ENCODE data around the gene FKBP1B. TPM values are rescaled to one million over a fixed set of nuclear protein-coding genes. Genes with fewer than 3 reads are reported as not detected.

The FKBP1B gene
- polyA plus RNA-seq, 1 donor, result 8.2 TPM

DNA sequence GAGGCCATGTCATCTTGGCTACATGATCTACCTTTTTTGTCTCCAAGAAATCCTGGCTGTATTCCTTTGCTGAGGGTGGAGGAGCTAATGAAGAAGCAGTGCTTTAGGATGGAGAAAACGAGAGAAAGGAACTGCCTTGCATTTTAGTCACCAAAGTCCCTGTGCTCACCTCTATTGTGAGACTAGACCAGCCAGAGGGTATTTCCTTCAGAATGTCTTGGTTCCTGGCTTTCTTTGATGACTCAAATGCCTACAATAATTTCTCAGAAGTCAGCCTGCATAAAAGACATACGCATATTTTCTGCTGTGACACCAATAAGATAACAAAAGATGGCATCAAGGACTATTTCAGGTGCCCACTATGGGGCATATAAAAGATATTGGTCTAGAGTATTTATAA, 15.8 kb downstream of the FKBP1B start:
- WGBS (ENCODE audit: insufficient coverage, low lambda C conversion rate), result 90% methylated on average over 2 of the region's 2 CpGs
- Histone ChIP-seq H3K27ac (ENCODE audit: low read length) (no peak overlapping the region), H3K36me3 (ENCODE audit: control insufficient read depth, insufficient read depth, low read length) (peaks cover 30% of the 10 kb centered on the region), H3K9me3 (ENCODE audit: control insufficient read depth, low read depth, low read length) (no peaks in the 10 kb centered on the region), H3K4me1 (ENCODE audit: control insufficient read depth, insufficient read depth, low read length) (no peaks in the 10 kb centered on the region), H3K27me3 (ENCODE audit: control insufficient read depth, insufficient read depth, low read length) (no peaks in the 10 kb centered on the region), H3K4me3 (ENCODE audit: low read length) (no peak overlapping the region)
- DNase-seq, result no peak

DNA sequence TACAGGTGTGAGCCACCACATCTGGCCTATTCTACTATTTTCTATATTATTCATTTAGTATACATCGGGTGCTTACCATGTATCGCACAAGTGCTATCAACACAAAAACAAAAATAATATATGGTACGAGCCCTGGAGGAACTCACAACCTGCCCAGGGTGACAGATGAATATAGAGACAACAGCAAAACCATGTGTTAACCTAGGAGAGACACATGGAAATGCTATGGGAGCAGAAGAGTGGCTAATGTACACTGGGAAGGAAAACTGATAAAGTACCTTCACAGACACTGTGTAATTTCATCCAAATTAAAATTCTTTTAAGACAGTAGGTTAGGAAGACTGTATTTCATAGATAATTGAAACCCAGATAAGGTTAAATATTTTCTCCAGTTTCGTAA, 22.7 kb downstream of the FKBP1B start:
- no peak for DNase-seq
- Histone ChIP-seq H3K27ac (ENCODE audit: low read length) (no peak overlapping the region), H3K36me3 (ENCODE audit: control insufficient read depth, insufficient read depth, low read length) (peaks cover 43% of the 10 kb centered on the region), H3K9me3 (ENCODE audit: control insufficient read depth, low read depth, low read length) (no peaks in the 10 kb centered on the region), H3K4me3 (ENCODE audit: low read length) (no peak overlapping the region), H3K27me3 (ENCODE audit: control insufficient read depth, insufficient read depth, low read length) (no peaks in the 10 kb centered on the region), H3K4me1 (ENCODE audit: control insufficient read depth, insufficient read depth, low read length) (peaks cover 5% of the 10 kb centered on the region)
- 80% methylated on average over 1 of the region's 4 CpGs for WGBS (ENCODE audit: insufficient coverage, low lambda C conversion rate)

DNA sequence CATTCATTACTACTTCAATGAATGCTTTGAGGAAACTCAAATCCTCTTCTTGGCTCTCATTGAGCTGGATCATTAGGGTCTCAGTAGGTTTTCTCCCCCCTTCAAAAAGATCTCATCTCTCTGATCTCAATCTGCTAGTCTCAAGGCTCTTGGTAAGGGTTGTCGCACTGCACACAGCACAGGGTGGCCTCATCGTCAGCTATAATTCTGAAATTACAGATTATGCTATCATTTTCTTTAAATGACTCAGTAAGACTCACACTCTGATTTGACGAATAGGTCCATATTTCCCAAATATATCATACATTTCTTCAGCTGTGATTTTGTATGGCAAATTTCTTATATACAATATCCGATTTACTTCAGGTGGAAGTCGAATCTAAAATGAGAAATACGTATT, 24.3 kb downstream of the FKBP1B start:
- no peaks in the 10 kb centered on the region for H3K9me3 ChIP-seq (ENCODE audit: control insufficient read depth, low read depth, low read length)
- no peaks in the 10 kb centered on the region for H3K27me3 ChIP-seq (ENCODE audit: control insufficient read depth, insufficient read depth, low read length)
- H3K4me1 ChIP-seq (ENCODE audit: control insufficient read depth, insufficient read depth, low read length), result peaks cover 16% of the 10 kb centered on the region
- DNase-seq, result no peak
- no CpG with 5 or more reads among the region's 6 CpGs for WGBS (ENCODE audit: insufficient coverage, low lambda C conversion rate)
- H3K36me3 ChIP-seq (ENCODE audit: control insufficient read depth, insufficient read depth, low read length), result peaks cover 34% of the 10 kb centered on the region
- H3K4me3 ChIP-seq (ENCODE audit: low read length), result no peak overlapping the region
- H3K27ac ChIP-seq (ENCODE audit: low read length), result no peak overlapping the region

DNA sequence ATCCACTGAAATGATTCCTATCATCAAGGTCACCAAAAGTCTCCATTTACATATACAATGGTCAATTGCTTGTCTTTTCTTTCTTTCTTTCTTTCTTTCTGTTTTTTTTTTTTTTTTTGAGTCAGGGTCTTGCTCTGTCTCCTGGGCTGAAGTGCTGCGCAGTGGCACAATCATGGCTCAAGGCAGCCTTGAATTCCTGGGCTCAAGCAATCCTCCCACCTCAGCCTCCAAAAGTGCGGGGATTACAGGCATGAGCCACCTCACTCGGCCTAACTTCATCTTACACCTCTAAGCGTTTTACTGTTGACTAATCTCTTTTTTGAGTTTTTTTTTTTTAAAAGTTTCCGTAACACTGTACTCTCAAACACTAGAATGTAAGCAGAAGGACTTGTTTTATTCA, 25.7 kb downstream of the FKBP1B start:
- peaks cover 16% of the 10 kb centered on the region for H3K4me1 ChIP-seq (ENCODE audit: control insufficient read depth, insufficient read depth, low read length)
- DNase-seq, result no peak

DNA sequence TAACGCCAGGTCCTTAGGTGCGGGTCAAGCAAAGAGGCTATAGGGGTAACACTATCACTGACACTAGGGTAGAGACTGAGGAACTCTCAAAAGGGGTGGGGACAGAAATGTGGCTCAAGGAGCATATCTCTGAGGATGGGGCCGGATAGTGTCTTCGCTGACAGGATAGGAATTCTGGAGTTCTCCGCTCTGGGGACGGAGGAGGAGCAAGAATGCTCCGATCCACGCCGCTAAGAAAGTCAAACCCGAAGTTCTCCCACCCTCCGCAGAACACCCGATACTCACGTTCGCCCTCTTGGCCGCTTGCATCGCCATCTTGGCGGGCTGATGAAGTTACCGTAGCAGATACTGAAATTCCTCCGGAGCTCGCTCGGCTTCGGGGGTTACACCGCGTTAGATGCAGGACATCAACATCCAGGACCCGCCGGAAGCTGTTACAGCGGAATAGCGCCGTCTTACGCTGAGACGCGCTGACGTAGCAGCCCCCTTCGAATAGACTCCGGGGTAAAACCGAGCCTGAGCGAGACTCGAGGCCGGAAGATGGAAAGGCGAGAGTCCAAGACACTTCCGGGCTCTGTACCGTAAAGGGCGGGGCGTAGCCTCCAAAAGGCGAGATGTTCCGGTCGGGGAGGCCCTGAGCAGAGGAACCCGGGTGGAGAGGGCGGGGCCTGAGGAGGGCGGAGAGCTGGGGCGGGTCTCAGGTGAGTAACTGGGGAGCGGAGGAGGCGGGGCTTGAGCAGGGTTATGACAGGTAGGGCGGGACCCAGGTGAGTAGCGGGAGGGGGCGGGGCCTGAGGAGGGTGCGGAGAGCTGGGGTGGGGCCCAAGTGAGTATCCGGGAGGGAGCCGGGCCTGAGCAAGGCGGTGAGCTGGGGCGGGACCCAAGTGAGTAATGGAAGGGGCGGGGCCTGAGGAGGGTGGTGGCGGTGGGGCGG, 26.6 kb downstream of the FKBP1B start, which contains the start of gene SF3B6:
Gene SF3B6 (minus strand): TSS at position 412 of the 934 bp plus-strand sequence. CDS start 97 bp downstream, at position 315.
- peaks cover 32% of the 10 kb centered on the region for H3K36me3 ChIP-seq (ENCODE audit: control insufficient read depth, insufficient read depth, low read length)
- peak within 1 kb of the TSS; percentile 90 for H3K4me3 ChIP-seq (ENCODE audit: low read length)
- peak within 1 kb of the TSS; percentile 100 for H3K27ac ChIP-seq (ENCODE audit: low read length)
- H3K4me1 ChIP-seq (ENCODE audit: control insufficient read depth, insufficient read depth, low read length), result peaks cover 16% of the 10 kb centered on the region
- no peaks in the 10 kb centered on the region for H3K9me3 ChIP-seq (ENCODE audit: control insufficient read depth, low read depth, low read length)
- DNase-seq, result peak; percentile 100
- 0% methylated on average over 1 of the region's 64 CpGs for WGBS (ENCODE audit: insufficient coverage, low lambda C conversion rate)
- no peaks in the 10 kb centered on the region for H3K27me3 ChIP-seq (ENCODE audit: control insufficient read depth, insufficient read depth, low read length)

More for the DNA sequence above, 25.7 kb downstream of the FKBP1B start:
- Histone ChIP-seq H3K27me3 (ENCODE audit: control insufficient read depth, insufficient read depth, low read length) (no peaks in the 10 kb centered on the region), H3K4me3 (ENCODE audit: low read length) (peak overlapping the region; percentile 90), H3K9me3 (ENCODE audit: control insufficient read depth, low read depth, low read length) (no peaks in the 10 kb centered on the region), H3K36me3 (ENCODE audit: control insufficient read depth, insufficient read depth, low read length) (peaks cover 29% of the 10 kb centered on the region), H3K27ac (ENCODE audit: low read length) (peak overlapping the region; percentile 100)
- WGBS (ENCODE audit: insufficient coverage, low lambda C conversion rate), result 48% methylated on average over 4 of the region's 5 CpGs

DNA sequence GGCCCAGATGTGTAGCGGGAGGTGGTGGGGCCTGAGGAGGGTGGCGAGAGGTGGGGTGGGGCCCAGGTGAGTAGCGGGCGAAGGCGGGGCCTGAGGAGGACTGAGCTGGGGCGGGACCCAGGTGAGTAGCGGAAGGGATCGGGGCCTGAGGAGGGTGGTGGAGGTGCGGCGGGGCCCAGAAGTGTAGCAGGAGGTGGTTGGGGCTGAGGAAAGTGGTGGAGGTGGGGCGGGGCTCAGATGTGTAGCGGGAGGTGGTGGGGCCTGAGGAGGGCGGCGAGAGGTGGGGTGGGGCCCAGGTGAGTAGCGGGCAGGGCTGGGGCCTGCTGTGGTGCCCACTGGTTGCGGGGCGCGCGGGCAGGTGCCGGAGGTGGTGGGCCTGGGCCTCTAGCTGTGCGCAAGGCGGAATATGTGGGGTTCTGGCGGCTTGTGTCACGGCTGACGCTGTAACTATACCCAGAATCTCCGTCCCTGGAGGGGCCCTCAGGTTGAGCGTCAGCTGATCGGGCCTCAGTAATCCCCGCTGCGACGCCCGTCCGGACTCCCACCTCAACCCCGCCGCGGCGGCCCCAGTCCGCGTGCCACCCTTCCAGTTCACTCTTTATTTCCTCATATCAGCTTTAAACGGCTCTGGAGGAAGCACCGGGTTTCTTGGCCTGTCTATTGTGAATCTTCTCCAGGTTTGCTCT, 27.5 kb downstream of the FKBP1B start:
- peak; percentile 60 to 88 for DNase-seq
- Histone ChIP-seq H3K9me3 (ENCODE audit: control insufficient read depth, low read depth, low read length) (no peaks in the 10 kb centered on the region), H3K27me3 (ENCODE audit: control insufficient read depth, insufficient read depth, low read length) (no peaks in the 10 kb centered on the region), H3K4me1 (ENCODE audit: control insufficient read depth, insufficient read depth, low read length) (peaks cover 16% of the 10 kb centered on the region), H3K4me3 (ENCODE audit: low read length) (peak overlapping the region; percentile 90), H3K27ac (ENCODE audit: low read length) (peak overlapping the region; percentile 100), H3K36me3 (ENCODE audit: control insufficient read depth, insufficient read depth, low read length) (peaks cover 34% of the 10 kb centered on the region)
- WGBS (ENCODE audit: insufficient coverage, low lambda C conversion rate), result no CpG with 5 or more reads among the region's 41 CpGs

DNA sequence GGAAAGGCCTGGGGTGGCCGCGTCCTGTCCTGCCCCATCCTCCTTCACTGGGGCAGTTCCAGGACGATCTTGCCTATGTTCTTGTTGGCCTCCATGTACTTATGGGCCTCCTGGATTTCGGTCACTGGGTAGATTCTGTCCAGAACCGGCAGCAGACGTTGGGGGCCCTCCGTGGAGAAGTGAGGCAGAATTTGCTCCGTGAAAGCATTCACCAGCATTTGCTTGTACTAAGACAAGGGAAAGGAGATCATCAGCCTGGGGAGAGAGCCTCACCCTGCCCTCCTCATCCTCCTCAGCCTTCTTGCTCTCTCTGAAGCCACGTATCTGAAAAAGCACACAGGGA, 28.0 kb downstream of the FKBP1B start:
- Histone ChIP-seq H3K9me3 (ENCODE audit: control insufficient read depth, low read depth, low read length) (no peaks in the 10 kb centered on the region), H3K27me3 (ENCODE audit: control insufficient read depth, insufficient read depth, low read length) (no peaks in the 10 kb centered on the region), H3K27ac (ENCODE audit: low read length) (peak overlapping the region; percentile 100), H3K36me3 (ENCODE audit: control insufficient read depth, insufficient read depth, low read length) (peaks cover 34% of the 10 kb centered on the region), H3K4me1 (ENCODE audit: control insufficient read depth, insufficient read depth, low read length) (peaks cover 16% of the 10 kb centered on the region), H3K4me3 (ENCODE audit: low read length) (peak overlapping the region; percentile 90)
- WGBS (ENCODE audit: insufficient coverage, low lambda C conversion rate), result no CpG with 5 or more reads among the region's 9 CpGs
- DNase-seq, result no peak

DNA sequence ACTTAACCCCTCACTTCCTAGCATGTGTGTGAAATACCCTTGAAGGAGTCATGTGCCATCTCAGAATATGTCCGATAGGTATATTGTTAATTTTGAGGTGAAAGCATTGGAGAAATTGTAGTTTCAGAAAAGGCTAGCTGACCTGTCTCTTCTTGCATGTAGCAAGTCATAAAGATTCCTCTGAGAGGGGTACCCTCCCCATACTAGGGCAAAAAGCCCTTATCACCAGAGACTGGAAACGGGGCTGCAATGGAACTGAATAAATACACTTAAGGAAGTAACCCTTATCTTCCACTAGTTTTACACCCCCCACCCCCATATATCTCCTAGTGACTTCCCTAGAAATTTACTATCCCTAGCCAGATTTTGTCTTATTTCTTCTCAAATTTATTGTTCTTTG, 28.3 kb downstream of the FKBP1B start:
- peak overlapping the region; percentile 90 for H3K4me3 ChIP-seq (ENCODE audit: low read length)

DNA sequence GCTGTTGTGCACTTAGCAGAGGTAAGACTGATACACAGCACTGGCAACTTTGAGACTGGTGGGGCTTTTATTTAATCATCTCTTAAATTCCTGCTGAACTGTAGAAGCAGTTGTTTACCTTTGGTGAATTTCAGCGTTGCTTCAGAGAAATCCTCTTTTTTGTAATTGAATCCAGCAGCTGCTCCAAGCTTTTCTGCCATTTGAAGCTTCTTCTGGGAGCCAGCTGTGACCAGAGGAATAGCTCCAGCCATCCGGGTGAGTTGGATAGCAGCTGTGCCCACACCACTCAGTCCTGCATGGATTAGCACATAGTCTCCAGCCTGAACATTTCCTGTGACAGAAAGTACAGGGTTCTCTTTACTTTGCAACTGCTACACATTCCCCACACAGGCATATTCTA, 31.2 kb downstream of the FKBP1B start:
- Histone ChIP-seq H3K27ac (ENCODE audit: low read length) (no peak overlapping the region), H3K27me3 (ENCODE audit: control insufficient read depth, insufficient read depth, low read length) (no peaks in the 10 kb centered on the region), H3K4me1 (ENCODE audit: control insufficient read depth, insufficient read depth, low read length) (peaks cover 27% of the 10 kb centered on the region), H3K9me3 (ENCODE audit: control insufficient read depth, low read depth, low read length) (no peaks in the 10 kb centered on the region), H3K4me3 (ENCODE audit: low read length) (no peak overlapping the region), H3K36me3 (ENCODE audit: control insufficient read depth, insufficient read depth, low read length) (peaks cover 26% of the 10 kb centered on the region)
- DNase-seq, result no peak
- WGBS (ENCODE audit: insufficient coverage, low lambda C conversion rate), result no CpG with 5 or more reads among the region's 2 CpGs

More for the DNA sequence above, 28.3 kb downstream of the FKBP1B start:
- peaks cover 19% of the 10 kb centered on the region for H3K4me1 ChIP-seq (ENCODE audit: control insufficient read depth, insufficient read depth, low read length)
- no CpG with 5 or more reads among the region's 2 CpGs for WGBS (ENCODE audit: insufficient coverage, low lambda C conversion rate)
- H3K36me3 ChIP-seq (ENCODE audit: control insufficient read depth, insufficient read depth, low read length), result peaks cover 35% of the 10 kb centered on the region
- DNase-seq, result no peak
- H3K9me3 ChIP-seq (ENCODE audit: control insufficient read depth, low read depth, low read length), result no peaks in the 10 kb centered on the region
- H3K27ac ChIP-seq (ENCODE audit: low read length), result peak overlapping the region; percentile 100
- H3K27me3 ChIP-seq (ENCODE audit: control insufficient read depth, insufficient read depth, low read length), result no peaks in the 10 kb centered on the region

DNA sequence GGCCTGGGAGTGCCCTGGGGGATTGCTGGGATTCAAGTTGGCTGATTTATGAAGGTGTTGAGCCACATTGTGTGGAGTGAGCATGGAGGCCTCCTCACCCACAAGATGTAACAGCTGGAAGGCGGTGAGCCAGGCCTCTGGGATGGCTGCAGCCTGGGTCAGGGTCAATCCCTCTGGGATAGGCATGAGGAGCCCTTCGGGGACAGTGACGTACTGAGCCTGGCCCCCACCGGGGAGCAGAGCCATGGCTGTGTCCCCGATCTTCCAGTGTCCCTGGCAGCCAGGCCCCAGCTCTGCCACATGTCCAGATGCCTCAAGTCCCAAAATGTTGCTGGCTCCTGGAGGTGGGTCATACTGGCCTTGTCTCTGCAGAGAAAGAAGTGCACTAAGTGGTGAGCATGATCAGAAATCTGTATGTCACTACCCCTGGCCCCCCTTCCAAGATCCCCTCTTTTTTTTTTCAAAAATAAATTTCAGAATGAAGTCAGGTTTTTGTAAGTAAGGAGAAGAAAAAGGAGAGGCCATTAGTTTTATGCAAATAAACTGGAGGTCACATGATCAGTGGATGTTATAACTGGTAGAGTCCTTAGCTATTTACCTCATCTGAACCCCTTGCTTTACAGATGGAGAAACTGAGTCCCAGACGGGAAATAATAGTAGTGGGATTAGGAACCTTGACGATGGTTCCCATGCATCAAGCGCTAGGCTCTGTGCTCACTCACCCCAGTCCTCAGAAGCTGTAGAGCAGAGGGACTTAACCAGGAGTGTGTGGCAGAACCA, 33.4 kb downstream of the FKBP1B start:
- Histone ChIP-seq H3K27me3 (ENCODE audit: control insufficient read depth, insufficient read depth, low read length) (no peaks in the 10 kb centered on the region), H3K36me3 (ENCODE audit: control insufficient read depth, insufficient read depth, low read length) (peaks cover 28% of the 10 kb centered on the region), H3K27ac (ENCODE audit: low read length) (peak overlapping the region; percentile 94), H3K4me3 (ENCODE audit: low read length) (peak overlapping the region; percentile 67), H3K4me1 (ENCODE audit: control insufficient read depth, insufficient read depth, low read length) (peaks cover 23% of the 10 kb centered on the region), H3K9me3 (ENCODE audit: control insufficient read depth, low read depth, low read length) (no peaks in the 10 kb centered on the region)
- 100% methylated on average over 1 of the region's 8 CpGs for WGBS (ENCODE audit: insufficient coverage, low lambda C conversion rate)
- peak in 1 of 2 donors; percentile 9 for DNase-seq
